ENCODE data around the gene ADAM10. TPM values are rescaled to one million over a fixed set of nuclear protein-coding genes. Genes with fewer than 3 reads are reported as not detected.

The ADAM10 gene
- total and polyA plus RNA-seq, 2 of the 8 experiments (the other 6 are each of a cell fraction or from before 2014, with no cell fraction given), result 46.5 to 163 TPM

GRCh38 chr15:58589047-58589446 lies 160.5 kb downstream of the ADAM10 start (continued):
- no peak for TF ChIP-seq POU5F1 (IDR thresholded peaks at IDR 0.05; ENCODE audit: low read depth, low read length)
- no peak for TF ChIP-seq CHD2 (IDR thresholded peaks at IDR 0.05; ENCODE audit: low read length)
- TF ChIP-seq SAP30 (IDR thresholded peaks at IDR 0.05; ENCODE audit: insufficient read depth, insufficient replicate concordance, low read length), result no peak
- no peak for TF ChIP-seq CBX5 (IDR thresholded peaks at IDR 0.05; ENCODE audit: low read depth, low read length)
- no peak for TF ChIP-seq ATF3 (IDR thresholded peaks at IDR 0.05; ENCODE audit: insufficient read depth, low read depth, low read length)
- TF ChIP-seq SIN3A (conservative IDR thresholded peaks at IDR 0.05 in 1 of 2, IDR thresholded peaks at IDR 0.05 in 1 of 2; ENCODE audit: low read depth in 1 of 2, low read length in 2 of 2), result no peak
- no peak for TF ChIP-seq RBBP5 (IDR thresholded peaks at IDR 0.05; ENCODE audit: borderline replicate concordance, low read depth, low read length)

Data from H1 (cell line).